ENCODE results near the gene PFKL. TPM values are rescaled to one million over a fixed set of nuclear protein-coding genes. Genes with fewer than 3 reads are reported as not detected.

PFKL gene
- total RNA-seq, 1 experiment from 2014 or later = 90.2 TPM

DNA sequence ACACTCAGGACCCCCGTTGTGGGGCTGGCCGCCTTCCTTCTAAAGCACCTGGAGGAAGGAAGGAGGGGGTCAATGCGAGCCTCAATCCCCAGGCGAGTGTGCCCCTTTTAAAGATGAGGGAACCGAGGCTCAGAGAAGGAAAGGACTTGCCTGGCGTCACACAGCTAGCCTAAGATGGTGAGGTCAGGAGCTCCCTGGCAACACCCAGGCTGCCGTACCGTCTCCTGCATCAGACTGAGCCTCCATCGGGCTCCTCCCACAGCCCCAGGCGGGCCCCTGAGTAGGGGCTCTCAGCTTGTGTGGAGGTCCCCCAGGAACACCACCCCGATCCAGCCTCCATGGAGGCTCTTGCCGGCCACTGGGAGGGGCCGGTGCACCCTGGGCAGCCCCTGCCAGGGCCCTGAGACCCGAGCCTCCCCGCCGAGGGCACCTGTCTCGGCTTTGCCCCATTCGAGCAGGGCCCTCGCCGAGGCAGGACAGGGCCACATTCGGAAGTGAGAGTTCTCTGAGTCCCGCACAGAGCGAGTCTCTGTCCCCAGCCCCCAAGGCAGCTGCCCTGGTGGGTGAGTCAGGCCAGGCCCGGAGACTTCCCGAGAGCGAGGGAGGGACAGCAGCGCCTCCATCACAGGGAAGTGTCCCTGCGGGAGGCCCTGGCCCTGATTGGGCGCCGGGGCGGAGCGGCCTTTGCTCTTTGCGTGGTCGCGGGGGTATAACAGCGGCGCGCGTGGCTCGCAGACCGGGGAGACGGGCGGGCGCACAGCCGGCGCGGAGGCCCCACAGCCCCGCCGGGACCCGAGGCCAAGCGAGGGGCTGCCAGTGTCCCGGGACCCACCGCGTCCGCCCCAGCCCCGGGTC is 14.5 kb upstream of the PFKL start, which contains the start of gene AIRE:
Gene AIRE (plus strand): TSS at position 739 of the 855 bp plus-strand sequence. CDS start 131 bp downstream, outside the sequence.
- H3K27ac Mint-ChIP-seq (ENCODE audit: low read depth, unreplicated experiment) = no peak within 1 kb of the TSS
- H3K4me3 Mint-ChIP-seq (ENCODE audit: unreplicated experiment) = no peak within 1 kb of the TSS
- BruUV-seq (replicated peaks) = no TSS peak
- no peaks in the 10 kb centered on the region for H3K36me3 Mint-ChIP-seq (ENCODE audit: insufficient read depth, unreplicated experiment)
- no peaks in the 10 kb centered on the region for H3K4me1 Mint-ChIP-seq (ENCODE audit: insufficient read depth, unreplicated experiment)
- ChIA-PET CTCF (interaction anchor here (0.7 kb wide), 1 partner anchor 17 kb away, joined by 3 read pairs; no protein-coding TSS in a partner anchor), POLR2A (no interaction called here)
- H3K9me3 Mint-ChIP-seq (ENCODE audit: unreplicated experiment) = no peaks in the 10 kb centered on the region
- no peaks in the 10 kb centered on the region for H3K27me3 Mint-ChIP-seq (ENCODE audit: insufficient read depth, unreplicated experiment)
- TF ChIP-seq, protein P1, sequence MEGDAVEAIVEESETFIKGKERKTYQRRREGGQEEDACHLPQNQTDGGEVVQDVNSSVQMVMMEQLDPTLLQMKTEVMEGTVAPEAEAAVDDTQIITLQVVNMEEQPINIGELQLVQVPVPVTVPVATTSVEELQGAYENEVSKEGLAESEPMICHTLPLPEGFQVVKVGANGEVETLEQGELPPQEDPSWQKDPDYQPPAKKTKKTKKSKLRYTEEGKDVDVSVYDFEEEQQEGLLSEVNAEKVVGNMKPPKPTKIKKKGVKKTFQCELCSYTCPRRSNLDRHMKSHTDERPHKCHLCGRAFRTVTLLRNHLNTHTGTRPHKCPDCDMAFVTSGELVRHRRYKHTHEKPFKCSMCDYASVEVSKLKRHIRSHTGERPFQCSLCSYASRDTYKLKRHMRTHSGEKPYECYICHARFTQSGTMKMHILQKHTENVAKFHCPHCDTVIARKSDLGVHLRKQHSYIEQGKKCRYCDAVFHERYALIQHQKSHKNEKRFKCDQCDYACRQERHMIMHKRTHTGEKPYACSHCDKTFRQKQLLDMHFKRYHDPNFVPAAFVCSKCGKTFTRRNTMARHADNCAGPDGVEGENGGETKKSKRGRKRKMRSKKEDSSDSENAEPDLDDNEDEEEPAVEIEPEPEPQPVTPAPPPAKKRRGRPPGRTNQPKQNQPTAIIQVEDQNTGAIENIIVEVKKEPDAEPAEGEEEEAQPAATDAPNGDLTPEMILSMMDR (IDR thresholded peaks at IDR 0.05; ENCODE audit: unreplicated experiment) = no peak
- DNase-seq (ENCODE audit: unreplicated experiment) = no peak
- intact Hi-C loops (cut with micrococcal nuclease) = no loop called here

- intact Hi-C loops (cut with micrococcal nuclease) = no loop called here
- no peaks in the 10 kb centered on the region for H3K4me1 Mint-ChIP-seq (ENCODE audit: insufficient read depth, unreplicated experiment)
- H3K4me3 Mint-ChIP-seq (ENCODE audit: unreplicated experiment) = no peak overlapping the region
- H3K27ac Mint-ChIP-seq (ENCODE audit: low read depth, unreplicated experiment) = no peak overlapping the region
- ChIA-PET CTCF (no interaction called here), POLR2A (no interaction called here)
- no peaks in the 10 kb centered on the region for H3K36me3 Mint-ChIP-seq (ENCODE audit: insufficient read depth, unreplicated experiment)
- no peaks in the 10 kb centered on the region for H3K27me3 Mint-ChIP-seq (ENCODE audit: insufficient read depth, unreplicated experiment)
- H3K9me3 Mint-ChIP-seq (ENCODE audit: unreplicated experiment) = no peaks in the 10 kb centered on the region
- BruUV-seq (replicated peaks) = no TSS peak
- no peak for DNase-seq (ENCODE audit: unreplicated experiment)
- TF ChIP-seq, protein P1 (IDR thresholded peaks at IDR 0.05; ENCODE audit: unreplicated experiment) = no peak
Measured at GRCh38 chr21:44286086-44286715, 13.7 kb upstream of the PFKL start.

DNA sequence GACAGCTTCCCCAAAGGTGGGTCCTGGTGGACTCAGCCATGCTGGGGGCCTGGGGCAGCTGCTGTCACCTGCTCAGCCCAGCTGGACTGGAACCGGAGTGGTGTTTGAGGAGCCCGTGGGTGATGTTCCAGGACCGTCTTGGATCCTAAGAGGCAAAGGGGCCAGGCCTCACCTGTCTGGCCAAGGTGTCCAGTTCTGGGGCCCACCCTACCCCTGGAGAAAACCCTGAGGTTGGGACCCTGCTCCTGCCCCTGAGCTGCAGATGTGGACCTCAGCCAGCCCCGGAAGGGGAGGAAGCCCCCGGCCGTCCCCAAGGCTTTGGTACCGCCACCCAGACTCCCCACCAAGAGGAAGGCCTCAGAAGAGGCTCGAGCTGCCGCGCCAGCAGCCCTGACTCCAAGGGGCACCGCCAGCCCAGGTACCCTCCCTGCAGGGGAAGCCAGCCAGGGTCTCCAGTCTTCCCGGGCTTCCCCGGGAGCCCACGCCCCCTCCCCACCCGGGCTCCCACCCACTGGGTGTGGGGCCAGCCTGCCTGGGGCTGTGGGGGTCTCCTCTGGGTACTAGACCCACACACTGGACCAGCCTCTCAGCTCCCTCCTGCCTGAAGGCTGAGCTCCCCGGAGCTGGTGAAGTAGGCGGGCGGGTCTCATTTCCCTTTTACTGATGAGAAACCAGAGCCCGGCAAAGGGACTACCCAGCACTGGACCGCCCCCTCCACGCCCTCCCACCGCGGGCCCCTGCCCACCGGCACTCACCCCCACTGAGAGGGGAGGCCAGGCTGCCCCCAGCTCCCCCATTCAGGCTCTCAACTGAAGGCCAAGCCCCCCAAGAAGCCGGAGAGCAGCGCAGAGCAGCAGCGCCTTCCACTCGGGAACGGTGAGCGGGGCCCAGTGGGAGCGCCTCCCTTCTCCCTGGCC is 12.9 kb upstream of the PFKL start:
- Mint-ChIP-seq H3K27me3 (ENCODE audit: insufficient read depth, unreplicated experiment) (no peaks in the 10 kb centered on the region), H3K27ac (ENCODE audit: low read depth, unreplicated experiment) (no peak overlapping the region), H3K4me1 (ENCODE audit: insufficient read depth, unreplicated experiment) (no peaks in the 10 kb centered on the region), H3K9me3 (ENCODE audit: unreplicated experiment) (no peaks in the 10 kb centered on the region), H3K36me3 (ENCODE audit: insufficient read depth, unreplicated experiment) (no peaks in the 10 kb centered on the region), H3K4me3 (ENCODE audit: unreplicated experiment) (no peak overlapping the region)
- DNase-seq (ENCODE audit: unreplicated experiment) = no peak
- TF ChIP-seq, protein P1 (IDR thresholded peaks at IDR 0.05; ENCODE audit: unreplicated experiment) = no peak
- ChIA-PET POLR2A (no interaction called here), CTCF (interaction anchor here (1.0 kb wide), 1 partner anchor 51 kb away, joined by 4 read pairs; no protein-coding TSS in a partner anchor)
- intact Hi-C loops (cut with micrococcal nuclease) = no loop called here
- BruUV-seq (replicated peaks) = no TSS peak
